Right ventricle myocardium superior (tissue), 1 donor: ENCODE results near the gene PORCN. TPM values are rescaled to one million over a fixed set of nuclear protein-coding genes. Genes with fewer than 3 reads are reported as not detected.

Source experiments
- ATAC-seq: fragments of 200-7000 bp; cut with Tn5 transposase; one replicate; pipeline ENCODE4 v1.9.1; 2020; ENCODE audit warnings: mild to moderate bottlenecking; ENCODE audit not compliant: poor library complexity
- DNase-seq: peaks from one replicate; pipeline ENCODE4 v3.0.0-alpha.2; 2020
- intact Hi-C: fragments of 100-400 bp; cut with DNase I; formaldehyde crosslinking; loops from one replicate; pipeline ENCODE4 v1.11.2; 2022
- total RNA-seq: library from RNA; stranded (reverse); fragmentation: NEBNext Ultra II Directional; extraction: Animal tissue kit (Norgen Biotek cat#: 25700); gene quantifications from one replicate; pipeline ENCODE4 v1.2.1, GENCODE V29; 2021
- donor health status: DM: no; HTN: yes; CAD: no; lungs with severe emphysema.

Gene PORCN
- total RNA-seq, 1 donor from 2014 or later: 12.0 TPM

DNA sequence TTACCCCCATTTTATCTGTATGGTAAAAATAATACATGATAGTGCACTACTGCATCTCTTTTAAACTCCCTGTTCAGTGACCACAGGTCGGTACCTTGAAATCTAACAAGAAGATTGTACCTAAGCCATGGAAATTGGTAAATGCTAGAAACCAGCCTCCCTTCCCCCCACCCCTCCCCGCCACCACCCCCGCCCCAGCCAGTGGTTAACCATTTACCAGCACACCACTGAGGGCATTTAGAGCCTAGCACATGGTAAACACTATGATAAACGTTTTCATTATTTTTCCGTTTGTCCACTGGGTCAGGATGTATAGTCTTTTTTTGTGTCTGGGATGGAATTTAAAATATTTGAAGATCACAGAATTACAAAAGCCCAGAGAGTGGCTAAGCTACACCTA, 33.5 kb upstream of the PORCN start:
- DNase-seq: no peak
- ATAC-seq: no peak
- intact Hi-C loops: no loop called here

DNA sequence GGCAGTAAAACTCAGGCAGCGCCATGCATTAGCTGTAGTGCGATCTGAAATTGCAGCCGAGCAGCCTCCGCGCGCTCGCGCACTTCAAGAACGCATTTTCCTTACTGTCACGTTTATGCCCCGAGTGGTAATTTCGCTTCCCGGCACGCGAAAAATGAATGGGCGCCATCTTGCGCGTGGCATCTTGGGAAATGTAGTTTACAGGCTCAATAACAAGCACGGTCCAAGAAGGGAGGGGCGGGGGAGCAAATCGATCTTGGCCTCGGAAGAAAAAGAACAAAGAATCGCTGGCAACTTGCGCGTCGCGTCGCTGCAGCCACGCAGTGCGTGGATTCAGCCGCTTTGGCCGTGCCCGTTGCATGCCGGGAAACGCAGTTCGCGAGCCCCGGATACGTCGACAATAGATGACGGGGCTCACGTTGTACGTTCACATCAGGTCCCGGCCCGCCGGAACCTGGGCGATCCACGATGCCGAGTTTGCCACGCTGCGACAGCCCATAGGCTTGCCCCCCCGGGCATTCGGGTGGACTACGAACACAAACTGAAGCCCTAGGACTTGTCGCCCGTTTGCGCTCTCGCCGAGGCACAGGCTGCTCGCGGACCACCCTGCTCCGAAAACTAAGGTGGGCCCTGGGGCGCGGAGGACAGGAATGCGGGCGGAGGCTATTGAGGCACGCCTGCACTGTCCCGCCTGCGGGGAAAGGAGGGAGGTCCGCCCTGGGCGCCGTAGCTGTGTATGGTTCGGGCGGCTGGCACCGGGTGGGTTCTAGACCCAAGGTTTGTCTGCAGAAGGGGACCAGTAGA, 32.8 kb upstream of the PORCN start, which contains the start of gene FTSJ1:
TSS of gene FTSJ1 (plus strand) at position 426 of the 804 bp plus-strand sequence. CDS start 1,849 bp downstream, outside the sequence.
- peak; percentile 92 for DNase-seq
- peak; percentile 99 for ATAC-seq
- intact Hi-C loops: no loop called here

GRCh38 chrX:48476919-48477318, 31.9 kb upstream of the PORCN start:
- DNase-seq: no peak
- intact Hi-C loops: no loop called here
- ATAC-seq: no peak

DNA sequence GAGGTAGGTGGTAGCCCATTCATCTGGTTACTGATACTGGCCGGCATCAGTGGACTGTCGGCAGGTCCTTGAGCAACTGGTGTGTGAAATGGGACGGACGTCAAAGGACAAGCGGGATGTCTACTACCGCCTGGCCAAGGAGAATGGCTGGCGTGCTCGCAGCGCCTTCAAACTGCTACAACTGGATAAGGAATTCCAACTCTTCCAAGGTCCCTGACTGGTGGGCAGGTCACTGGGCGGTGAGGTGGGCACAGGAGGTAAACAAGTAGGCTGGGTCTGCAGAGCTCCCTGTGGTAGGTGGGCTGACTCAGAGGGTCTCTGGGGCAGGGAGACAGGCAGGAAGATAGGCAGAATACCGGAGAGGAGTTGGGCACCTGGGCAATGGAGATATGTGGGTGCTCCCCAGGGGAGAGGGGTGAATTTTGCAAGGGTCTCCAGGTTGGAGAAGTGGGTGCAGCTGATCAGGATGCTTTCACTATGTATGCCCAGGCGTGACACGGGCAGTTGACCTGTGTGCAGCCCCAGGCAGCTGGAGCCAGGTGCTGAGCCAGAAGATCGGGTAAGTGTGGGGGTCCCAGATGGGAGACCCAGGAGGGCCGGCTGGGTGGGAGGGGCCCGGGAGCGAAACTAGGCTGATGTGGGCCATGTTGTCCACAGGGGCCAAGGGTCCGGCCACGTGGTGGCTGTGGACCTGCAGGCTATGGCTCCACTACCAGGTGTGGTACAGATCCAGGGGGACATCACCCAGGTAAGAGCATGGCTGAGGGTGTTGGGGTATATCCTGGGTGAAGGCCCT, 30.6 kb upstream of the PORCN start:
- intact Hi-C loops: no loop called here
- no peak for DNase-seq
- ATAC-seq: no peak

DNA sequence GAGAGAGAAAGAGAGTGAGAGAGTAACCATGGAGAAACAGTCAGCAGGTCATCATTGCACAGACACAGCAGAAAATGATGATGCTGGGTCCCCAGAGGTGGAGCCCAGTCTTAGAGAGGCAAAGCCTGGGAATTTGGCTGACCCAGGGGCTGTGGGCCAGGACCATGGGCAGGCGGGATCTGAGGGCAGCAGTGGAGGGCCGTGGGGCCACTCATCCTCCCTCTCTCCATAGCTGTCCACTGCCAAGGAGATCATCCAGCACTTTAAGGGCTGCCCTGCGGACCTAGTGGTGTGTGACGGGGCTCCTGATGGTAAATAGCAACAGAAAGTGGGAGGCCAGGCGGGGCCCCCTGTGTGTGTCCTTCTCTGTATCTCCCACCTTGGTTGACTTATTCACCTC, 30.0 kb upstream of the PORCN start:
- ATAC-seq (no peak), DNase-seq (no peak)
- intact Hi-C loops: no loop called here

DNA sequence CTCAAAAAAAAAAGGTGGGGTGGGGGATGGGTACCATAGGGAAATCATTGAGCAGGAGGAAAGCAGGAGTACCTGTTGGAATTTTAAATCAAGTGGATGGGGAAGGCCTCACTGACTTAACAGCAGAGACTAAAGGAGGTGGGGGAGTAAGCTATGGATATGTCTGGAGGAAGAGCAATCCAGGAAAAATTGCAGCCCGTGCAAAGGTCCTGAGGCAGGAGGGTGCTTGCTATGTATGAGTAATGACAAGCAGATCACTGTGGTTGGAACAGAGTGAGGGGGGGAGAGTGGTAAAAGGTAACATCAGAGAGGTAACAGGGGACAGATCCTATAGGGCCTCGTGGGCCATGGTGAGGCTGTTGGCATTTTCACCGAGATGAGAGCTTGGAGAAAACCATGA, 28.6 kb upstream of the PORCN start:
- ATAC-seq (no peak), DNase-seq (no peak)
- intact Hi-C loops: no loop called here

GRCh38 chrX:48480583-48480982, 28.2 kb upstream of the PORCN start:
- ATAC-seq (no peak), DNase-seq (no peak)
- intact Hi-C loops: no loop called here

GRCh38 chrX:48482526-48482925, 26.3 kb upstream of the PORCN start:
- no peak for ATAC-seq
- intact Hi-C loops: no loop called here
- DNase-seq: no peak

- intact Hi-C loops: no loop called here
- no peak for ATAC-seq
- DNase-seq: no peak
These were observed 21.4 kb upstream of the PORCN start for GRCh38 chrX:48487362-48487798.

GRCh38 chrX:48488034-48488433, 20.8 kb upstream of the PORCN start:
- intact Hi-C loops: no loop called here
- ATAC-seq: no peak
- no peak for DNase-seq

- DNase-seq (no peak), ATAC-seq (no peak)
- intact Hi-C loops: no loop called here
These were observed 19.5 kb upstream of the PORCN start for GRCh38 chrX:48489296-48489695.

DNA sequence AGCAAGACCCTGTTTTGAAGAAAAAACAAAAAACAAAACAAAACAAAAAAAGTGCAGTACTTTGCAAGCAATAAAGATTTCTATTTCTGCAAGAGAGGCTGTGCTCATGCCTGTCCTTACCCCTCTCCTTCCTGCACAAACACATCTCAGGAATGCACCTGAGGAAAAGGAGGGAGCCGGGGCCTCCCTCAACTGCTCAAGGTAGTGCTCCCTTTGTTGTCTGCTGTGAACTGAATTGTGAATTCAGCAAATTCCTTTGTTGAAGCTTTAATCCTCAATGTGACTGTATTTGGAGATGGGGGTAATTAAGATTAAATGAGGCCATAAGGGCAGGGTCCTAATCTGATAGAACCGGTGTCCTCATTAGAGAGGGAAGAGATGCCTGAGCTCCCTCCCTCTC, 18.9 kb upstream of the PORCN start:
- ATAC-seq (no peak), DNase-seq (no peak)
- intact Hi-C loops: no loop called here

DNA sequence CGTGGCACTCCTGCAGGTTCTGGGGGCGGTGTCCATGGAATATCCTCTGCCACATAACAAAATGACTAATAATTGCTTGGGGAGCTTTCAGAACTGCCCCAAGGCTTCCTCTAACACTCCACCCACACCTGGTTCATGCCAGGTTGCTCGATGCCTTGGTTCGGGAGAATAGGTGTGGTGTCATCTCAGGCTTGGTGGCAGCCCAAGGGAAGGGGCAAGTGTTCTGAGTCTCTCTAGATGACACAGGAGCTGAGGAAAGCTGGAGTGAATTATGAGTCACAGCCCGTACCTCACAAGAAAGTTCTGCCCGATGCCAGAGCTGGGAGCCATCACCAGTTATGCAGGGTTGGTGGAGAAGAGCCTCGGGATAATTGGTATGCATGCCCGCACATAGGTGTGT, 18.1 kb upstream of the PORCN start:
- DNase-seq (no peak), ATAC-seq (no peak)
- intact Hi-C loops: no loop called here

- ATAC-seq (no peak), DNase-seq (no peak)
- intact Hi-C loops: no loop called here
These were observed 17.0 kb upstream of the PORCN start for GRCh38 chrX:48491809-48492208.

GRCh38 chrX:48492293-48492910, 16.4 kb upstream of the PORCN start:
- intact Hi-C loops: no loop called here
- DNase-seq (no peak), ATAC-seq (no peak)

DNA sequence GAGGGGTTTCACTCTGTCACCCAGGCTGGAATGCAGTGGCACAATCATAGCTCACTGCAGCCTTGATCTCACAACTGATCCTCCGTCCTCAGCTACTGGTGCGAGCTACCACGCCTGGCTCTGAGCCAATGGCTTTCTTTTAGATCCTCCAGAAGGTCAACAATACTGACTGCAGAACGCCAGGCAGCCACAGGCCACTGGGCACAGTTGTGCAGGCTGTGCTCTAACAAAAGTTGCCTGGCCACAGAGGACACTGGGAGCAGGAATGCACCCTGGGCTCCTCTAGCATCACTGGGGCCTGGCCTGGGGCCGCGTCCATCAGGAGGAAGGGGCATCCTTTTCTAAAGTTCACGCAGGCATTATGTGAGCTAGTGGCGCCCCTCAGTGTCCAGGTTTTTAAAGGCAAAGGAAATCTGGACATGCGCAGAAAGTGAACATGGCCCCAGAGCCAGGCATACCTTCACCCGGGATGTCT, 14.9 kb upstream of the PORCN start:
- ATAC-seq (peak; percentile 52), DNase-seq (no peak)
- intact Hi-C loops: no loop called here

DNA sequence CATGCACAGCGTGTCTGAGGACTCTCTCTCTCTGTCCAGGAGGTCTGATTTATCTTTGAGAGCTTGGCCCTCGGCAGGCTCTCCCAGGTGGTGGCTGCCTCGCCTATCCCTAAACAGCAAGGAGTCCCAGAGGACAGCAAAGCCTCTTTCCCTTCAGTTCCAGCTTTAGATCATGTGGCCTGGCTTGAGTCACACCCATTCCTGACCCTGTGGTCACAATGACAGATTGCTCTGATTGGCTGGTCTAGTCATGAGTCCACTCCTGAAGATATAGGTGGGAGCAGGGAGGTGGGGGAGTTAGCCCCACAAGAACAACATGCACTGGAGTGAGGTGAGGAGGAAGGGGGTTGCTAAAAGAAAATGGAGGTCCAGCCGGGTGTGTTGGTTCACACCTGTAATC, 12.1 kb upstream of the PORCN start:
- ATAC-seq: no peak
- DNase-seq: no peak
- intact Hi-C loops: no loop called here

DNA sequence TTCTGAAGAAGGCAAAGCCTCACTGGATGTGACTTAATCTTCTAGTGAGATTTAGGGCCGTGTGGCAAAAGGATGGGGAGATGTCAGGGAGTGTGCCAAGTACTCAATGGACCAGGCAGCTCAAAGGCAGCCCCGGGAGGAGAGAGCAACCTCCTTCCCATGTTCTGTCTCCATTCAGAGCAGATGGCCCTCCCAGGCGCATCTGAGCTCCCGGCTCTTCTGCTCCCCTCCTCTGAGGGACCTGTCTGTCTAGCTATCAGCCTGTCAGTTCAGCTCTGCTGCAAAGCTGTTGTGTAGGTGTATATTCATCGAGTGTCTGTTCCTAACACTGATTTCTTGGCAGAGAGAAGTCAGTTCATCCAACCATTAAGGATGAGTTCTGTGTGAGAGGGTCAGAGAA, 10.9 kb upstream of the PORCN start:
- DNase-seq (no peak), ATAC-seq (no peak)
- intact Hi-C loops: no loop called here

DNA sequence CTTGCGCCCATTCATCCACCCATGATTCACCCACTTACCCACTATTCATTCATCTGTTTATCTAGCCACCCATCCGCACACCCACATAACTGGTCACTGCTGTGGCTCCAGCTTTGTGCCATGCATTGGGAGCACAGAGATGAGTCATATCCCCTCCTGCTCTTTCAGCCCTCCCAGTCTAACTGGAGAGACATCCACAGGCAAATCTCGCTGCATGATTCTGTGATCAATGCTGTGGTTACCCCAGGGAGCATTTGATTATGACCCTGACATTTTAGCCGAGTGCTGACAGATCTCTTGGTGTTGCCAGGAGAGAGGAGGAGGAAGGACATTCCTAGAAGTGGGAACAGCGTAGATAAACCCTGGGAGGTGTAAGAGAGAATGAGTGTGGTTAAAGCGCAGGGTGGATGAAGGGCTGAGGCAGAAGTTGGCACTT, 10.4 kb upstream of the PORCN start:
- ATAC-seq (no peak), DNase-seq (no peak)
- intact Hi-C loops: no loop called here
